ENCODE data around the gene RNF111. TPM values are rescaled to one million over a fixed set of nuclear protein-coding genes. Genes with fewer than 3 reads are reported as not detected.

The RNF111 gene
- total and polyA plus RNA-seq, 2 of the 13 experiments (the other 11 are each of a cell fraction or from before 2014, with no cell fraction given): 12.1 to 23.1 TPM

- TF ChIP-seq MTA1 (CRISPR knock-in tag; IDR thresholded peaks at IDR 0.05; ENCODE audit: borderline replicate concordance) (peak; percentile 38; the same call in 1 of the 2 replicates), GATA4 (IDR thresholded peaks at IDR 0.05; ENCODE audit: borderline replicate concordance, low read depth) (0 out of 2 replicates have a peak, but pooled peaks have one; percentile 4), TAF1 (CRISPR knock-in tag; IDR thresholded peaks at IDR 0.05) (peak; percentile 42; the same call in 1 of the 2 replicates), TFDP2 (CRISPR knock-in tag; IDR thresholded peaks at IDR 0.05) (no peak), HOXA7 (CRISPR knock-in tag; IDR thresholded peaks at IDR 0.05) (0 out of 2 replicates have a peak, but pooled peaks have one; percentile 37), MAZ (IDR thresholded peaks at IDR 0.05; ENCODE audit: borderline replicate concordance, low read depth, low read length) (no peak), MAZ (CRISPR knock-in tag; IDR thresholded peaks at IDR 0.05; ENCODE audit: low read depth) (0 out of 2 replicates have a peak, but pooled peaks have one; percentile 6), MYPOP (CRISPR knock-in tag; IDR thresholded peaks at IDR 0.05) (0 out of 2 replicates have a peak, but pooled peaks have one; percentile 57), ZSCAN25 (CRISPR knock-in tag; IDR thresholded peaks at IDR 0.05) (peak; percentile 43; the same call in 1 of the 2 replicates), NFE2L1 (CRISPR knock-in tag; IDR thresholded peaks at IDR 0.05; ENCODE audit: borderline replicate concordance) (no peak), SRF (IDR thresholded peaks at IDR 0.05; ENCODE audit: low read depth, low read length) (no peak), MED13 (CRISPR knock-in tag; IDR thresholded peaks at IDR 0.05) (0 out of 2 replicates have a peak, but pooled peaks have one; percentile 21), ZNF589 (CRISPR knock-in tag; conservative IDR thresholded peaks at IDR 0.05) (no peak), CEBPG (CRISPR knock-in tag; IDR thresholded peaks at IDR 0.05) (no peak), NCOA5 (CRISPR knock-in tag; IDR thresholded peaks at IDR 0.05) (no peak), MAFK (conservative IDR thresholded peaks at IDR 0.05 in 1 of 2, IDR thresholded peaks at IDR 0.05 in 1 of 2; ENCODE audit: low read length in 2 of 2) (no peak), CBX5 (CRISPR knock-in tag; IDR thresholded peaks at IDR 0.05; ENCODE audit: borderline replicate concordance) (0 out of 2 replicates have a peak, but pooled peaks have one; percentile 36), CBFB (CRISPR knock-in tag; IDR thresholded peaks at IDR 0.05) (no peak), MYC (CRISPR knock-in tag; IDR thresholded peaks at IDR 0.05; ENCODE audit: borderline replicate concordance) (peak; percentile 13; the same call in 1 of the 2 replicates), YEATS4 (CRISPR knock-in tag; IDR thresholded peaks at IDR 0.05; ENCODE audit: borderline replicate concordance) (peak; percentile 58), RBAK (CRISPR knock-in tag; IDR thresholded peaks at IDR 0.05) (no peak), ZNF687 (CRISPR knock-in tag; IDR thresholded peaks at IDR 0.05) (peak; percentile 65), IRF1 (CRISPR knock-in tag; IDR thresholded peaks at IDR 0.05; ENCODE audit: low read depth) (no peak)
Measured at GRCh38 chr15:58988006-58988785, 733 bp downstream of the RNF111 start (continued).
